ENCODE measurements around the gene TMEM39A. TPM values are rescaled to one million over a fixed set of nuclear protein-coding genes. Genes with fewer than 3 reads are reported as not detected.

The TMEM39A gene
- total RNA-seq, 1 experiment from 2014 or later: 80.8 TPM

GRCh38 chr3:119453822-119454221 is 9.6 kb downstream of the TMEM39A start:
- DNase-seq (ENCODE audit: low read depth): no peak

- no peak for DNase-seq (ENCODE audit: low read depth)
Measured at GRCh38 chr3:119444590-119444989, 18.8 kb downstream of the TMEM39A start.

GRCh38 chr3:119443179-119443578 is 20.2 kb downstream of the TMEM39A start:
- no peak for DNase-seq (ENCODE audit: low read depth)

GRCh38 chr3:119437691-119438258 is 25.6 kb downstream of the TMEM39A start:
- no peak for DNase-seq (ENCODE audit: low read depth)

GRCh38 chr3:119436977-119437376 is 26.4 kb downstream of the TMEM39A start:
- no peak for DNase-seq (ENCODE audit: low read depth)

GRCh38 chr3:119434703-119435102 is 28.7 kb downstream of the TMEM39A start:
- DNase-seq (ENCODE audit: low read depth): no peak

GRCh38 chr3:119433613-119434325 is 29.6 kb downstream of the TMEM39A start:
- DNase-seq (ENCODE audit: low read depth): no peak

GRCh38 chr3:119428538-119428937 is 34.9 kb downstream of the TMEM39A start:
- no peak for DNase-seq (ENCODE audit: low read depth)

GRCh38 chr3:119427669-119428068 is 35.7 kb downstream of the TMEM39A start:
- peak; percentile 31 for DNase-seq (ENCODE audit: low read depth)

GRCh38 chr3:119420196-119420595 is 43.2 kb downstream of the TMEM39A start:
- no peak for DNase-seq (ENCODE audit: low read depth)

- peak; percentile 28 for DNase-seq (ENCODE audit: low read depth)
Measured at GRCh38 chr3:119418641-119419040, 44.8 kb downstream of the TMEM39A start.

GRCh38 chr3:119417771-119418512 is 45.5 kb downstream of the TMEM39A start:
- no peak for DNase-seq (ENCODE audit: low read depth)

GRCh38 chr3:119416873-119417272 is 46.5 kb downstream of the TMEM39A start:
- DNase-seq (ENCODE audit: low read depth): no peak

GRCh38 chr3:119413603-119414280 is 49.7 kb downstream of the TMEM39A start:
- no peak for DNase-seq (ENCODE audit: low read depth)

GRCh38 chr3:119409844-119410243 is 53.6 kb downstream of the TMEM39A start:
- no peak for DNase-seq (ENCODE audit: low read depth)

- DNase-seq (ENCODE audit: low read depth): no peak
Measured at GRCh38 chr3:119408243-119408950, 55.0 kb downstream of the TMEM39A start.

- no peak for DNase-seq (ENCODE audit: low read depth)
Measured at GRCh38 chr3:119405315-119405714, 58.1 kb downstream of the TMEM39A start.

GRCh38 chr3:119403201-119403600 is 60.2 kb downstream of the TMEM39A start:
- no peak for DNase-seq (ENCODE audit: low read depth)

- no peak for DNase-seq (ENCODE audit: low read depth)
Measured at GRCh38 chr3:119402791-119403190, 60.6 kb downstream of the TMEM39A start.

- no peak for DNase-seq (ENCODE audit: low read depth)
Measured at GRCh38 chr3:119401503-119402440, 61.6 kb downstream of the TMEM39A start.

- no peak for DNase-seq (ENCODE audit: low read depth)
Measured at GRCh38 chr3:119401069-119401468, 62.3 kb downstream of the TMEM39A start.
